Measurements from ENCODE around the gene NBEAL2.

Gene NBEAL2, protein sequence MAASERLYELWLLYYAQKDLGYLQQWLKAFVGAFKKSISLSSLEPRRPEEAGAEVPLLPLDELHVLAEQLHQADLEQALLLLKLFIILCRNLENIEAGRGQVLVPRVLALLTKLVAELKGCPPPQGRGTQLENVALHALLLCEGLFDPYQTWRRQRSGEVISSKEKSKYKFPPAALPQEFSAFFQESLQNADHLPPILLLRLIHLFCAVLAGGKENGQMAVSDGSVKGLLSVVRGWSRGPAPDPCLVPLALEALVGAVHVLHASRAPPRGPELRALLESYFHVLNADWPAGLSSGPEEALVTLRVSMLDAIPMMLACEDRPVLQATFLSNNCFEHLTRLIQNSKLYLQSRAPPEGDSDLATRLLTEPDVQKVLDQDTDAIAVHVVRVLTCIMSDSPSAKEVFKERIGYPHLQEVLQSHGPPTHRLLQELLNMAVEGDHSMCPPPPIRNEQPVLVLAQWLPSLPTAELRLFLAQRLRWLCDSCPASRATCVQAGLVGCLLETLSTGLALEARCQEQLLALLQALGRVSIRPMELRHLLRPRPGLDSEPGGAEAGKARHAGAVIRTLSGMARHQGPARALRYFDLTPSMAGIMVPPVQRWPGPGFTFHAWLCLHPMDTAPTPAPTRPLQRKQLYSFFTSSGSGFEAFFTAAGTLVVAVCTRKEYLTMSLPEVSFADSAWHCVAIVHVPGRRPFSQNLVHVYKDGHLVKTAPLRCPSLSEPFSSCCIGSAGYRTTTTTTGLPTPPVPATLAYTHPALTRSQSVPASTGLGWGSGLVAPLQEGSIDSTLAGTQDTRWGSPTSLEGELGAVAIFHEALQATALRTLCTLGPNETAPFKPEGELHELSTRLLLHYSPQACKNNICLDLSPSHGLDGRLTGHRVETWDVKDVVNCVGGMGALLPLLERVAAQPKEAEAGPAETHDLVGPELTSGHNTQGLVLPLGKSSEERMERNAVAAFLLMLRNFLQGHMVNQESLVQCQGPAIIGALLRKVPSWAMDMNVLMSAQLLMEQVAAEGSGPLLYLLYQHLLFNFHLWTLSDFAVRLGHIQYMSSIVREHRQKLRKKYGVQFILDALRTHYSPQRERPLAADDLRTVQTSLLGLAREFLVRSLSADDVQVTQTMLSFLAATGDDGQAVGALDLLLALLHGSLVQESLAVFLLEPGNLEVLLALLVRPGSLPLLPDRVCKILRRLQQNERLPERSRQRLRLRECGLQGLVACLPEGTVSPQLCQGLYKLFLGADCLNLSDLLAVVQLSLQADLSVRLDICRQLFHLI (N-terminal part only)

DNA sequence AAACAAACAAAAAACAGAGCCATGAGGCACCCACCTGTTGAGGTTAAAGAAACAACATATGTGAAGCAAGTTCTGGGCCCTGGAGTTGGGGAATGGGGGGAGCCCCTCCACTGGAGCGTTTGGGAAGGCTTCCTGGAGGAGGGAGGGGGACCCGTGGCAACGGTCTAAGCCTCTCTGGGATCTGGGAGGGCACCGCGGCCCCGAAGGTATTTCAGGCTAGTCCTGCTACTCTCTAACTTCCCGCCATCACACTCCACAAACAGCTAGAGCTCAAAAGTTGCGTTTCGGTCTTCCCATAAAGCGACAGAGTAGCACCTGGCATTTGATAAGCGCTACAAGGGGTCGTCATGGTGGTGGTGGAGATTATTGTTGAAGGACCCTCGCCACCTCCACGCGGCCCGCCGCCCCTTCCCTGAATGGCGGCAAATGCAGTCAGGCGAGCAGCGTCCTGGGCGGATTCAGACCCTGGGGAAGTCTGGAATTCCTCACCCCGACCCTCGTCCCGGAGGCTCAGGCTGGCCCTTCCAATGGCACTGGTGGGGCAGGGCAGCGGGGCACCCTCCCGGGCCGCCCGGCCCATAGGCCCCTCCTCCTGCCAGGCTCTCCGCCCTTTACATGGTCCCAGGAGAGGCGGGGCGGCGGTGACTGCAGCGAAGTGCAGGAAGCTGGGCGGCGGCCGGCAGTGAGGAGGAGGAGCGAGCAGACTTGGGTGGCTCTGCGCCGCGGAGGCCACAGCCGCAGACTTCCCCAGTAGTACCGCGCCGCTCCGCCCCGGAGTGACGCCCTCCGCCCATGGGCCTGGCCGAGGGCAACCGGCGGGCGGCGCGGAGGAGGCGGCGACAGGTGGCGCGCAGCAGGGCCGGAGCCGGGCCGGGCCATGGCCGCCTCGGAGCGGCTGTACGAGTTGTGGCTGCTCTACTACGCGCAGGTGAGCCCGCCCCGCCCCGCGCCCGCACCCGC is at the start of gene NBEAL2:
Gene NBEAL2 (plus strand): TSS at position 682 of the 960 bp plus-strand sequence. CDS start 196 bp downstream, at position 878.
- TF ChIP-seq, protein P1, sequence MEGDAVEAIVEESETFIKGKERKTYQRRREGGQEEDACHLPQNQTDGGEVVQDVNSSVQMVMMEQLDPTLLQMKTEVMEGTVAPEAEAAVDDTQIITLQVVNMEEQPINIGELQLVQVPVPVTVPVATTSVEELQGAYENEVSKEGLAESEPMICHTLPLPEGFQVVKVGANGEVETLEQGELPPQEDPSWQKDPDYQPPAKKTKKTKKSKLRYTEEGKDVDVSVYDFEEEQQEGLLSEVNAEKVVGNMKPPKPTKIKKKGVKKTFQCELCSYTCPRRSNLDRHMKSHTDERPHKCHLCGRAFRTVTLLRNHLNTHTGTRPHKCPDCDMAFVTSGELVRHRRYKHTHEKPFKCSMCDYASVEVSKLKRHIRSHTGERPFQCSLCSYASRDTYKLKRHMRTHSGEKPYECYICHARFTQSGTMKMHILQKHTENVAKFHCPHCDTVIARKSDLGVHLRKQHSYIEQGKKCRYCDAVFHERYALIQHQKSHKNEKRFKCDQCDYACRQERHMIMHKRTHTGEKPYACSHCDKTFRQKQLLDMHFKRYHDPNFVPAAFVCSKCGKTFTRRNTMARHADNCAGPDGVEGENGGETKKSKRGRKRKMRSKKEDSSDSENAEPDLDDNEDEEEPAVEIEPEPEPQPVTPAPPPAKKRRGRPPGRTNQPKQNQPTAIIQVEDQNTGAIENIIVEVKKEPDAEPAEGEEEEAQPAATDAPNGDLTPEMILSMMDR (IDR thresholded peaks at IDR 0.05; ENCODE audit: borderline replicate concordance, insufficient read depth, low read depth, low read length) = peak; percentile 13; the same call in 1 of the 2 replicates
- H3K4me3 ChIP-seq (ENCODE audit: low read depth, low read length) = peak within 1 kb of the TSS; percentile 89

DNA sequence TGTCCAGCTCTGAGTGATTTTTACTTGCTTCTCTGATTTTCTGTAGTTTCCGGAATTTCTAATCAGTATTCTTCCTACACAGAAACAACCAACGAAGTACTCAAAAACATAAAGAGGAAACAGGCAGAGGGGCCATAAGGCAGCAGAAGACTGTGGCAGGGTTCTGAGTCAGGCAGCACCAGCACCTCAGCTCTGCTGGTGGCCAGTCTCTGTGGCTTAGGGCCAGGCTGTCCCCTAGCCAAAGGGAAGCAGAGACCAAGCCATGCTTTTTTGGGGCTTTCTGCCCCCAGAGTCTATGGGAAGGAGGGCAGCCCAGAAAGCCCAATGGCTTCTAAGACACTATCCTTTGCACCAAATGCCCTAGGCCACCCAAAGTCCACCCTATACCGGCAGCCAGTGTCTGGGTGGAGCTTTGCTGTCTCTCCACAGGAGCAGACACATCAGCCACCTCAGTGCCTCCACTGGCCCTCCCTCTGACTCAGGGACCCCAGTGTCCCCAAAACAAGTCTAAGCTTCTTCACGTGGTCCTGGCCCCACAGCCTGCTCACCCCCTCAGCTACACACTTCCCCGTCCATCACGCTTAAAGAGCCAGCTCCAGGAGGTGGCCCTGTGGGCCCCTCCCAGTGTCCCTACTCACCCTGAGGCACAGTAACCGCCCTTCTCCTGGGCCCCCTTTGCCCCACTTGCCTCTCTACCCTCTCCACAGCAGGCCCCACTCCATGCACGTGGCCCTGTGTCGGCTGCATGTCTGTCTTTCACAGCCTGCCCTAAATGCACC is 49.1 kb upstream of the NBEAL2 start:
- TF ChIP-seq, protein P1 (IDR thresholded peaks at IDR 0.05; ENCODE audit: borderline replicate concordance, insufficient read depth, low read depth, low read length) = no peak
- H3K4me3 ChIP-seq (ENCODE audit: low read depth, low read length) = no peak overlapping the region

DNA sequence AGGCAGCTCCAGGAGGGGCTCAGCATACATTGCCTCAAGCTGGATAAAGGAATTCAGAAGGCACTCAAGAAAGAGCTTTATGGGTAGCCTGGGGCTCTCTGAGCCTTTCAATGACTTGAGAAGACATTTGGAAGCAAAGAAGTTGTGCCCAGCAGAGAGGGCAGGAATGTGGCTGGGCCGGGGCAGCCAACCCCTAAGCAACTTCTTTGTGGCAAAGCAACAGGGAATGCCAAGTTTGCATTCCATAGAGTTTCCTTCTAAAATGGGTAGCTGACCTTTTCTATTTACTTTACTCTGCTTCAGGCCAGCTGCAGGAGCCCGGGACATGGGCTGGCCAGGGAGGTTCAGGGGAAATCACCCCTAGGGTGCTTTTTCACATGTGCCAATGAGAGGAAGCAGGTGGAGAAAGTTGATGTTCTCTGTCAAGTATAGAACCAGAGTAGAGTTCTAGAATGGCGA is 48.5 kb upstream of the NBEAL2 start:
- no peak overlapping the region for H3K4me3 ChIP-seq (ENCODE audit: low read depth, low read length)
- TF ChIP-seq, protein P1 (IDR thresholded peaks at IDR 0.05; ENCODE audit: borderline replicate concordance, insufficient read depth, low read depth, low read length) = no peak

DNA sequence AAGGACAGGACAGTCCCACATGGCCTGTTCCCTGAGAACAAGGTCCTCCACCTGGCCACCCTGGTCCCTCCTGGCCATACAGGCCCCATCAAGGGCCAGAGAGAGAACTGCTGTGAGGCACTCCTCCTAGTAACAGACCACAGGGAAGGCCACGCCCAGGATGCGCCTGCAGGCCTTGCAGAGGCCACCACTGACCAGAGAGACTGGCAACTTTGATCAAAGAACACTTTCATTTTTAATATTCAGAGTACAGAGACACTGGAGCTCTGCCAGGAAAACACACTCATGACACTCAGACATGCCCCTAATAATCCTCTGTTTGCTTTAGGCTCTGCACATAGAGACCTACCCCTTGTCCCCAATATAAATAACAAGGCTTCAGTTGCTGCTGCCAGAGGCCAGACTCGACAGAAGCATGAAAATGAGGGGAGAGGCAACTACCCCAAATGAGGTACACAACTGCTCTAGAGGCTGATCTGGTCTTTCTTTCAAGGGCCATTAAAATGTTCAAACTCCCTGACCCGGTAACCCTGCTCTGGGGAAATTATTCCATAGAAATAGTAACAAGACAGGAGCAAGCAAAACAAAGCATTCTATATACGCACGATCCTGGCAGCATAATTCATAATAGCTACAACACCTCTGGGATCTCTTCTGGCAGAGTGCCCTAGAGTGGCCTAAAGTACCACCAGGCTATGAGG is 47.7 kb upstream of the NBEAL2 start:
- TF ChIP-seq, protein P1 (IDR thresholded peaks at IDR 0.05; ENCODE audit: borderline replicate concordance, insufficient read depth, low read depth, low read length) = no peak
- H3K4me3 ChIP-seq (ENCODE audit: low read depth, low read length) = no peak overlapping the region

DNA sequence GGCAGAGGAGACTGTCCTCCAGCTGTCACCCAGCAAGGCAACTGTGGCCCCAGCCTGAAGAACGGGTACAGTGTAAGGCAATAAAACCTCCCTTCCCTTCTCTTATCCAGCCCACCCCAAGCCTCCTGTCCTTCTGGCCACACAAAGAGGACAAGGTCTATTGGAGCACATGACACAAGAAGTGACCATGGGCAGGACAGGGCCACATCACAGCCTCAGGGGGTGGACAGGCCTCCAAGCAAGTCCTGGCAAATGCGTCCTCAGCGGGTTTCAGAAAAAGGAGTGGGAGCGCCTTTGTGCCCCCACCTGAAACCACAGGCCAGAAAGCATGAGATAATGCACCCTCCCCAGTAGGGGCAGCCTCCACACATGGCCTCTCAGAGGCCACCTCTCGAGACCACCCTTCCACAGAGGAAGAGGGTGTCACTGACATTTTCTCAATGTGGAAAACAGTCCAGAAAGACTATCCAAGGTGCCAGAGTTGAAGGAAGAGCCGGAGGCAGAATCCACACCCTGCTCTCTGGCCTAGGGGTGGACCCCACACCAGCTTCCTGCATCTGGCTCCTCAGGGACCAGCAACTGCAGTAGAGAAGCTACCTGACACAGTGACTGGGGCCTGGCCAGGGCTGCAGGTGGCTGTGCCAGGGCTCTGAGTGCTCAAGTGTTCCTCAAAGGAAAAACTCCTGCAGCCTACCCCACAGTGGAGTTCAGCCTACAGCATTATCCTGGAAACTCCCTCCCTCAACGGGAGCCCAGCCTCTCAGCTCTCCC is 46.8 kb upstream of the NBEAL2 start:
- TF ChIP-seq, protein P1 (IDR thresholded peaks at IDR 0.05; ENCODE audit: borderline replicate concordance, insufficient read depth, low read depth, low read length) = no peak
- no peak overlapping the region for H3K4me3 ChIP-seq (ENCODE audit: low read depth, low read length)

Data from GM12875 (cell line).